GM10847 (cell line): Measurements from ENCODE around the gene HSD17B14.

ENCODE experiments used
- POLR2A ChIP-seq: IDR thresholded peaks from 2 replicates; pipeline ENCODE4 v1.6.1; 2011; ENCODE audit not compliant: insufficient read length; ENCODE audit errors: extremely low read depth

HSD17B14 gene

GRCh38 chr19:48867746-48868113 is 31.4 kb upstream of the HSD17B14 start:
- no peak for TF ChIP-seq POLR2A

- TF ChIP-seq POLR2A: no peak
These were observed 30.9 kb upstream of the HSD17B14 start for GRCh38 chr19:48867123-48867745.

GRCh38 chr19:48866692-48867091 is 30.4 kb upstream of the HSD17B14 start:
- TF ChIP-seq POLR2A: no peak

GRCh38 chr19:48862827-48863226 is 26.5 kb upstream of the HSD17B14 start:
- no peak for TF ChIP-seq POLR2A

DNA sequence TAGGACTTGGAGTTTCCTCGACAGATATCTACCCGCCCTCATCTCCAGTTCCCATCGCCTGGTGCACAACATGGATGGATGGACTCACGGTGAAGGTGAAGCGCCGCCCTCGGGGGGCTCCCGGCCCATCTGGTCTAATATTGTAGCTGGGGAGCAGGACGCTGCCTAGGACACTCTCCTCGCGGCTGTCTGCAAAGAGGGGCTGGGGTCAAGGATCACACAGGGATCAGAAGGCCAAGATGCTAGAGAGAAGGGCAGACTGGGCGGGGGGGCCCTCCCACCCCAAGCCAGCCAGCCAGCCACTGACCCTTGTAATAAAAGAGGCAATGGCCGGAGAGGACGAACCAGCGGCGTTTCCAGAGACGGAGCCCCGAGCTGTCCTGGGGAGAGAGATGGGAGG is 25.0 kb upstream of the HSD17B14 start:
- no peak for TF ChIP-seq POLR2A

GRCh38 chr19:48859711-48860572 is 23.7 kb upstream of the HSD17B14 start:
- TF ChIP-seq POLR2A: no peak

DNA sequence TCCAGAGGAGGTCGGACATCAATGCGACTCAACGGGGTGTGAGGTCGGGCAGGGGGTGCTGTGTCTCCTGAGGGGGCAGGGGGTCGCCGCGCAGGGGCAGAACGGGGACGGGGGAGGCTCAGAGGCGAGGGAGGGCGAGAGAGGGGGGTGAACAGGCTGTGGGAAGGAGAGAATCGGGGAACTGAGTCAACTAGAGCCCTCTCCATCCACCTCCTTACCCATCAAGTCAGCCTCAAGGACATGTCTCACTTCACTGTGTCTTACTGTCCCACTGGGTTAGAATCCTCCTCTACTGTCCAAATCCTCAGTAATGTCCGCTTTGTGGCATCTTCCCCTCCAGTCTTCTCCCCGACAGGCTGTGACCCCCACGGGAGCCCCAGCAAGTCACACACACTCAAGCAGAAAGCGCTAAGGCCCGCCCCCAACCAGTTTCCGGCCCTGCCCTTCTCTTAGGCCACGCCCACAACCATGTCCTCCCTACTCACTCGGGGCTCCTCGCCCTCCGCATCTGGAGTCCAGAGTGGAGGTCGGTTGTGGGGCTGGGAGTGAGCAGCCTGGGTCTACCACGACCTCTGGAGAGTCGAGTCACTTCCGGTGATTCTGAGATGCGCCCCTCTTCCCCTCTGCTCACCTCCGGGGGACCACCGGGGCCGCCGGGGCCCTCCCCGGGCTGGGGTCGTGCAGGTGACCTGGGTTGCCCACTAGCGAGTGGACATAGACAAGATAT is 22.9 kb upstream of the HSD17B14 start:
- TF ChIP-seq POLR2A: peak; percentile 35

- no peak for TF ChIP-seq POLR2A
These were observed 20.6 kb upstream of the HSD17B14 start for GRCh38 chr19:48856921-48857320.

GRCh38 chr19:48854103-48854502 is 17.8 kb upstream of the HSD17B14 start:
- no peak for TF ChIP-seq POLR2A

DNA sequence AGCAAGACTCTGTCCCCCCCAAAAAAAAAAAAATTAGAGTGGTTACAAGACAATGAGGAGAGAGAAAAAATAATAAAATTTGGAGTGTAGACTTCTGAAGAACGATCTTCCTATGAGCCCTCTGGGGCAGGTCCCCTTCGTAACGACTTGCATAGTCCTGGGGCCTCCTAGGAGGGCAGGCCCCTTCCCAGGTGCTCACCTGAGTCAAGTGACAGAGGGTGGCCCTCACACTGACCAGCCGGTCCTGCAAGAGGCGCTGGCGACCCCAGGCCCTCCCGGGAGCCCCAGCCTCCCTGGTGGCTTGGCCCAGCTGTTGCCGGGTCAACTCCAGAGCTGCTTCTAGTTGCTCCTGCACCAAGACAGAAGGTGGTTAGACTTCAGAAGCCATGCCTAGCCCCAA is 17.2 kb upstream of the HSD17B14 start:
- TF ChIP-seq POLR2A: no peak

GRCh38 chr19:48852292-48852691 is 16.0 kb upstream of the HSD17B14 start:
- no peak for TF ChIP-seq POLR2A

DNA sequence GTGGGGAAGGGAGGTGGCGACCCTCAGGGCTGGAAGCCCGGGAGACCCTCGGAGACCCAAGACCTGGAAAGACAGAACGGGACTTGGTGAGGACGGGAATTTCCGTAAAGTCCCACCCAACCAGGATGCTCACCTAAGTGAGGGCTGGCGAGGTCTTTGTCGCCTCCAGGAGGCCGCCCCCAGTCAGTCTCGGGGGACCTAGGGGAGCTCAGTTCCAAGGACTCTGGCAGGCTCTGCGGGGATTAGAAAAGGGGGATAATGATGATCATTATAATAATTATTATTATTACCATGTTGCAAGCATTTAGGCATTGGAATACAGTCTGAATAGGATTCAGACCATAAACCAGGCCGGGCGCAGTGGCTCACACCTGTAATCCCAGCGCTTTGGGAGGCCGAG is 9.1 kb upstream of the HSD17B14 start:
- TF ChIP-seq POLR2A: no peak

GRCh38 chr19:48844472-48844871 is 8.2 kb upstream of the HSD17B14 start:
- TF ChIP-seq POLR2A: no peak

DNA sequence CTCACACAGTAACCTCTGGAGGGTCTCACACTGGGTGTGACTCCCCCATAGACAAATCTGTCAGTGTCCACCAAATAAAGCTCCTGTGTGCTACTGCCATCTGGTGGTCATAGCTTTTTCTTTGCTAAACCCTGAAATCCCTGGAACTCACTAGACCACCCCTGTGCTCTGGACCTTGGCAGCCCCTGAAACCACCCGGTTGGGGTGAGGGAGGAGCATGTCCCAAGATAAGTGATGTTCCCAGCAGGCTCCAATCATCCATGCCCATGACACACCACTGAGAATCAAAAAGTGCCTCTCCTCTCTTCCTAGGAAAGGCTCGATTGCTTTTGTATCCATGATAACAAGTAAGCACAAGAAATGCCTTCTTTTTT is 6.5 kb upstream of the HSD17B14 start:
- TF ChIP-seq POLR2A: no peak

DNA sequence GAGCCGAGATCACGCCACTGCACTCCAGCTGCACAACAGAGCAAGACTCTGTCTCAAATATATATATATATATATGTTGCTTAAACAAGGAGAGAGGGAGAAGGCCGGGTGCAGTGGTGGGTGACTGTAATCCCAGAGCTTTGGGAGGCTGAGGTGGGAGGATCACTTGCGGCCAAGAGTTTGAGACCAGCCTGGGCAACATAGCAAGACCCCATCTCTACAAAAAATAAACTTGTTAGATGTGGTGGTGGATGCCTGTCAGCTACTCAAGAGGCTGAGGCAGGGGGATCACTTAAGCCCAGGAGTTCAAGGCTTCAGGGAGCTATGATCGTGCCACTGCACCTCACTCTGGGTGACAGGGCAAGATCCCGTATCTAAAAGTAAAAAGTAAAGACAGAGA is 5.3 kb upstream of the HSD17B14 start:
- TF ChIP-seq POLR2A: no peak

GRCh38 chr19:48841047-48841446 is 4.8 kb upstream of the HSD17B14 start:
- no peak for TF ChIP-seq POLR2A
